ENCODE results near the gene C4BPB. TPM values are rescaled to one million over a fixed set of nuclear protein-coding genes. Genes with fewer than 3 reads are reported as not detected.

C4BPB gene
- total RNA-seq, 2 donors from 2014 or later: 0.58 to 2.1 TPM

DNA sequence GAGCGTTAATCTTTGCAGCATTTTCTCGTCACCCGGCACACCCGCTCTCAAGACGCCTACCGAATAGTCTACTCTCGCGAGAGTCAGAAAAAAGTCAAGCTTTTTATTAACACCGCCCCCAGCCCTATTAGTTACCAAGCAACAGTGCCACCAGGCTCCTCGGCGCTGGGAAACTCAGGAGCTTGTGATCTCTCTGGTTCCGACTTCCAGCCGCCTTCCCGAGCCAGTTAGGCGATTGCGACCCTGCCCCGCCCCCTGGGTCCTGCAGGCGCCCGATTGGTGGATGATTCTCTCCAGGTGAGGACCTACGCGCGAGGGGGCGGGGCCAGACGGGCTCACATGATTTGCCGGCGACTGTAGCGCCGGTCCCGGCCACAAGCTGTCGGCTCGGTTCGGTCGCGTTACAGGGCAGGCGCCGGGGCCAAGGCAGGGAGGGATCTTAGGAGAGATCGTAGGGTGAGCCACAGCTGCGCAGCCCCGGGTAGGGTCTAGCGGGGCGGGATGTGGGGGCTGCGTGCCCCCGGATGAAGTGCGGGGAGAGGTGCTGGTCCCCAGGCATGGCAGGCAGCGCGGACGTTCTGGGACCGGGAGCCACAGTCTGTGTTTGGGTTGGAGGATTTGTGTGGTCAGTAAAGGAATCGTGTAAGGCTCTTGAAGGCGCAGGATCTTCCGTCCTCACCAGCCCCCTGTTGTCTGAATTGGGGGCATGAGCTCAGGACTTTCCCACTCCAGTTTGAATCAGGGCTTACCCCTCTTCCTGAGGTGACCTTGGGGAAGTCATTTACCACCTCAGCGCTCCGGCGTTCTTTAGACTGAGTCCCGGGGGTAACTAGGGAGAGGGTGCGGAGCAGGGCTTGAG, 35.5 kb upstream of the C4BPB start, which contains the start of gene PFKFB2:
PFKFB2 (plus strand) TSS at position 365 of the 859 bp plus-strand sequence. CDS start 1,443 bp downstream, outside the sequence.
- Mint-ChIP-seq H3K36me3 (ENCODE audit: low read depth) (peaks cover 21% of the 10 kb centered on the region), H3K27ac (peak within 1 kb of the TSS; percentile 99), H3K4me3 (peak within 1 kb of the TSS; percentile 100), H3K4me1 (peaks cover 25% of the 10 kb centered on the region), H3K27me3 (no peaks in the 10 kb centered on the region), H3K9me3 (no peaks in the 10 kb centered on the region)
- peak; percentile 84 for ATAC-seq (replicated peaks)

DNA sequence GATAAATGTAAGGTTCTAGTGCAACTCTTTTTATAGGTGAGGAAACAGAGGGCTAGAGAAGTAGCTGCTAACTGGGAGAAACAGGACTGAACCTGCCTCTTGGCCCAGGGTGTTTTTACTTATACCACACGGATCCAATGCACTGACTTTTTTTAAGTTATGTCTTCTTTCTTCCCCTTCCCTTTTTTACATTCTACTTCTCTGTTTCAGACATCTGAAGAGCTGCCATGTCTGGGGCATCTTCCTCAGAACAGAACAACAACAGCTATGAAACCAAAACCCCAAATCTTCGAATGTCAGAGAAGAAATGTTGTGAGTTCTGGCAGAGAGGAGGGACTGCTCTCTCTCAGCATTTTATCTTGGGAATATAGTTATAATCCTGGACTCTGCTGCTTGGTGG, 34.2 kb upstream of the C4BPB start:
- Mint-ChIP-seq H3K27ac (no peak overlapping the region), H3K9me3 (no peaks in the 10 kb centered on the region), H3K27me3 (no peaks in the 10 kb centered on the region), H3K4me3 (peak overlapping the region; percentile 100), H3K4me1 (peaks cover 23% of the 10 kb centered on the region), H3K36me3 (ENCODE audit: low read depth) (peaks cover 8% of the 10 kb centered on the region)
- ATAC-seq (replicated peaks): no peak

DNA sequence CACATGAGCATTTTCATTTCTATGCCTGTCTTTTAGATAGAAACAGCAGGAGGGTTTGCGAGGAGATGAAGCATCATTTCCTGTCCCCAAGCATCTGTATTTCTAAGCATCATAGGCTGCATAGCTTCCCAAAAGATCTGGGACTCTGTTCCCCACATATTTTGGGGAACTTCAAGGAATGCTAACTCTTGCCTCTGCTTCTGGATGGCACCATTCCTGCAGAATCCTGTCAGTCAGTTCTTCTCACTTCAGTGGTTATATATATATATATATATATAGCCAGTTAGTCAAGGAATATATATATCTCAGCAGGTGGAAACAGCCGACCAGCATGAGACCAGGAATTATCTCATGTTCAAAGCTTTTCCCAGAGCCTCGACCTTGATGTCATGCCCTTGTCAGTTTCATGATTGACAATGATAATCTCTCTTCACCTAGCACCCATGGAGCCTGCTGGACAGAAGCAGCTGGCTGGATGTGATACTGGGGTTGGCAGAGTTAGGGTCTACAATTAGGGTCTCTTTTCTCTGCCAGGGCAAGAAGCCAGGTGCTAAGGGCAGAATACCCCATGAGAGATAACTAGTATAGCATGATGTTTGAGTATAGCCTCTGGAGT, 33.2 kb upstream of the C4BPB start:
- H3K27me3 Mint-ChIP-seq: no peaks in the 10 kb centered on the region
- ATAC-seq (replicated peaks): no peak
- no peaks in the 10 kb centered on the region for H3K36me3 Mint-ChIP-seq (ENCODE audit: low read depth)
- no peak overlapping the region for H3K27ac Mint-ChIP-seq
- no peaks in the 10 kb centered on the region for H3K9me3 Mint-ChIP-seq
- peaks cover 19% of the 10 kb centered on the region for H3K4me1 Mint-ChIP-seq
- H3K4me3 Mint-ChIP-seq: no peak overlapping the region

DNA sequence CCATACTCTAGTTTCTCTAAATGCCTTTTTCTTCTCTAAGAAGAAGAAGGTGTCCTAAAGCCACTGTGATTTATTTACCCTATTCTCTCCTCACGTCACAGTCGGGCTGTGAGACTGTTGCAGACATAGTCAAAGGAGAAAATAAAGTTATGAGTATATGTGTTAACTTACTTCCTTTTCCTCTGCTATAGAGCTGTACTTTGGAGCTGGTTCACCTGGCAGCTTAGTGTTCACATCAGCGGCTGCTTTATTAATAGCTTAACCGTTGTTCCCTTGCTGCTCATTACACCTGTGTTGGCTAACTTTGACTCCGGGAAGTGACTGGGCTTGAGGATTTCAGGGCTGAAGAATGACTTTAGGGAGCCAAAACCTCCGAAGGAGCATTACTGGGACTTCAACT, 32.0 kb upstream of the C4BPB start:
- no peak for ATAC-seq (replicated peaks)

DNA sequence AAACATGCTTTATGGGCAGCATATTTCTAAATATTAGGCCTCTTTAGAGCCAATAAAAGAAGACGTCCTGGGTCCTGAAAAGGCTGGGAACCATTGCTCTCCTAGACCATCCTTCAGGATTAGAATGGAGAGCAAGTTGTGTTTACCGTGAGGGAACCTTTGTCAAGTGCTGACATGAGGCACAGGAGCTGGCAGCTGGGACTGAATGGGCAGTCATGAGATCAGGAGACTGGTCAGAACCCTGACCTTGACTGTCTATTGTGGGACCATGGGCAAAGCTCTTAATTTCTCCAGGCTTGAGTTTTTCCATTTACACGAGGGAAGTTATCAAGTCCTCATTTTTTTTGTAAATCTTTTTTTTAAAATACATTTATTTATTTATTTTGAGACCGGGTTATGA, 30.4 kb upstream of the C4BPB start:
- Mint-ChIP-seq H3K4me3 (no peak overlapping the region), H3K36me3 (ENCODE audit: low read depth) (no peaks in the 10 kb centered on the region), H3K27me3 (no peaks in the 10 kb centered on the region), H3K4me1 (peaks cover 6% of the 10 kb centered on the region), H3K27ac (no peak overlapping the region), H3K9me3 (no peaks in the 10 kb centered on the region)
- no peak for ATAC-seq (replicated peaks)

More for the DNA sequence above, 32.0 kb upstream of the C4BPB start:
- no peaks in the 10 kb centered on the region for H3K27me3 Mint-ChIP-seq
- no peaks in the 10 kb centered on the region for H3K9me3 Mint-ChIP-seq
- no peak overlapping the region for H3K4me3 Mint-ChIP-seq
- no peaks in the 10 kb centered on the region for H3K36me3 Mint-ChIP-seq (ENCODE audit: low read depth)
- peaks cover 13% of the 10 kb centered on the region for H3K4me1 Mint-ChIP-seq
- no peak overlapping the region for H3K27ac Mint-ChIP-seq

DNA sequence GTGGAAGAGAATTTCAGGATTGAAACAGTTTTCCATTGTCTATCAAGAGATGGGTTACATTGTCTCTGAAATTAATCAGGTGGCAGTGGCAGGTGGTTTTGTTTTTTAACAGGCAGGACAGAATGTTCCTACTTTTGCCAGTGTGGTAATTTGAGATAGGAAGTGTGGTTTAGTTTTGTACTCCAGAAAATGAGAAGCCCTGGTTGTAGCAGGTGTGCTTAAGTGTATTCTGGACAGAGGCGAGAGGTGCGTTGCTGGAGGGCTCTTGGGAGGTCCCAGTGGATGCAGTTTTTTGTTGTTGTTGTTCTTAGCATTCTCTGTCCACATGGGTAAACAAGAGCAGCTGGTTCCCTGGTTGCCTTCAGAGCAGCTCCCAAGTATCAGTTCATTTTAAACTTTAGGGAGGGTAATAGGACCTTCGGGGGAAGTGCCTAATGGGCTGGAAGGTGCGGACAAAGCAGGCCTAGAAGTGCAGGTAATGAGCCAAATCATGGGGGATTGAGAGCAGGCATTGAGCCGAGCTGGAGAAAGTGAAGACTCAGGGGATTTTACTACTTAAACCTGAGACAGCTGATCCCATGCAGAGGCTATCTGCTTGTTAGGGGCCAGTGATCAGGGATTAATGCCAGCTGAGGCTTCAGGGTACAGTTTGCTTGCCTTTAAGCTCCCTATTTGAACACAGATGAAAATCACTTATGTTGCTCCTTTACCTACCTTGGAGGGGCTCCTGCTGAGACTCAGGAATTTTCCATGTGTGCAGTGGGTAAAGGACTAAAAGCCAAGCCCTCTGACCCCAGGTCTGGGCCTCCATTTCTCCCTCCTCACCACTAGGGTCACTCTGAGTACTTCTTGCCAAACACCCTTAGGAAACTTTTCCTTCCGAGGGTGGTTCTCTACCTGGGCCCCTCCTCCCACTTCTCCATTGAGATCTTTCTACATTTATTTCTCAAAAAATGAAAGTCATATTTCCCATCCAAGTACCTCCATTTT, 29.5 kb upstream of the C4BPB start:
- Mint-ChIP-seq H3K36me3 (ENCODE audit: low read depth) (no peaks in the 10 kb centered on the region), H3K27me3 (no peaks in the 10 kb centered on the region), H3K27ac (no peak overlapping the region), H3K4me1 (peaks cover 4% of the 10 kb centered on the region), H3K4me3 (no peak overlapping the region), H3K9me3 (no peaks in the 10 kb centered on the region)
- ATAC-seq (replicated peaks): no peak

DNA sequence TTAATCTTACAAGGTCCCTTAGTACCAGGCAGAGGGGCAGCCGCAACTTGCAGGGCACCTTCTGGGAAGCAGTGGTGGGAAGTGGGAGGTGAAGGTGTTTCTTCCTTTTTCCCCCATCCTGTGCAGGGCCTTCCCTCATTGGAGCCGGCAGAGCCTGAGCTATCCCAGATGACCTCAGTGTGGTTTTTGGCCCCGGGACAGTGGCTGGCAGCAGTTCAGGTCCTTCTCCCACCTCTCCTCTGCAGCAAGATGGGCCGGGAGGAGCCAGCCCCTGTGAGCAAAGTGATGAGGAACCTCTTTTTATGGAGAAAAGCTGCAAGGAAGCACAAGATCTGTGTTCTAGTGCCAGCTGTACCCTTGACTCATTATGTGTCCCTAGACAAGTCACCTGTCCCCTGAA, 28.8 kb upstream of the C4BPB start:
- Mint-ChIP-seq H3K27me3 (no peaks in the 10 kb centered on the region), H3K4me3 (no peak overlapping the region), H3K27ac (no peak overlapping the region), H3K4me1 (peaks cover 2% of the 10 kb centered on the region), H3K36me3 (ENCODE audit: low read depth) (no peaks in the 10 kb centered on the region), H3K9me3 (no peaks in the 10 kb centered on the region)
- no peak for ATAC-seq (replicated peaks)

DNA sequence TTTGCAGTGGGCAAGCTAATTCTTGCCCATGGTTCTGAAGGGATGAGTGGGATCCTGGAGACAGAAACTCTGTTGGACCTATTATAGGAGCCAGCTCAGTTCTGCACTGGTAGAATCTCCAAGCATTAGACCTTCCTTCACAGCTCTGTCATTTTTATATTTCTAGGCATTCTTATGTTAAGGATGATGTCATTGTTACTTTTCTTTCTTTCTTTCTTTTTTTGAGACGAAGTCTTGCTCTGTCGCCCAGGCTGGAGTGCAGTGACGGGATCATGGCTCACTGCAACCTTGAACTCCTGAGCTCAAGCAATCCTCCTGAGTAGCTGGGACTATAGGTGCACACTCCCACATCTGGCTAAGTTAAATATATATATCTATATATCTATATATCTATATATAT, 28.1 kb upstream of the C4BPB start:
- Mint-ChIP-seq H3K27me3 (no peaks in the 10 kb centered on the region), H3K9me3 (no peaks in the 10 kb centered on the region), H3K27ac (no peak overlapping the region), H3K4me3 (no peak overlapping the region), H3K4me1 (no peaks in the 10 kb centered on the region), H3K36me3 (ENCODE audit: low read depth) (no peaks in the 10 kb centered on the region)
- ATAC-seq (replicated peaks): no peak

DNA sequence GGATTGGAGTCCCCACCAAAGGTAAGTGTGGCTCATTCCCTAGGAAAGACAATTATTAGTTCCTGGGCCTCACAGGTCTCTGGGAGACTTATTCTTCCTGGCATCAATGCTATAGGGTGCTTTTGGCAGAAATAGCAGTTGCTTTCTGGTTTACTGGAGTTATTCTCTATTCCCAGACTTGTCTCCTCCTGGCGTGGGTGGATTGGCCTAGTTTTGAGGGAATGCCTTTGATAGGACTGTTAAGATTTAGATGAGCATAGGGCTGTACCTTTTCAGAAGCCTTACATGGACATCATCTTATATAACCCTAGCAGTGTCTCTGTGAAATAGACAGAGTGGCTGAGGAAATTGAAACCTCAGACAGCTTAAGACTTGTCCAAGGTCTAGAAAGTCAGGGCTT, 26.6 kb upstream of the C4BPB start:
- Mint-ChIP-seq H3K36me3 (ENCODE audit: low read depth) (no peaks in the 10 kb centered on the region), H3K27ac (no peak overlapping the region), H3K4me3 (no peak overlapping the region), H3K4me1 (no peaks in the 10 kb centered on the region), H3K9me3 (no peaks in the 10 kb centered on the region), H3K27me3 (no peaks in the 10 kb centered on the region)
- no peak for ATAC-seq (replicated peaks)

DNA sequence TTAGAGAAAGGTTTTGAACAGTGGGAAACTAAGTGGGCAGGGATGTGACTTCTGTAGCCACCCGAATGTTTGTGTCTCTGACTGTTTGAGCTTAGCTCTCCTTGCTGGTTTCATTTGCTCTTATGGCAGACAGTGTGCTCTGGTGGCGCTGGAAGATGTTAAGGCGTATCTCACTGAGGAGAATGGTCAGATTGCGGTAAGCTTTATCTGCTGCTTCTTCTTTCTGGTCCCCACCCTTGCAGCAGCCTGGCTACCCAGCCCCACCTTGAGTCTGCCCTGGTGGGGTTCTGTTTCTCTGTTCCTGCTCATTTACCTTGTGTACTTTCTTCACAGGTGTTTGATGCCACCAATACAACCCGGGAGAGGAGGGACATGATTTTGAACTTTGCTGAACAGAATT, 25.6 kb upstream of the C4BPB start:
- H3K4me1 Mint-ChIP-seq: no peaks in the 10 kb centered on the region
- no peak overlapping the region for H3K27ac Mint-ChIP-seq
- H3K27me3 Mint-ChIP-seq: no peaks in the 10 kb centered on the region
- no peaks in the 10 kb centered on the region for H3K36me3 Mint-ChIP-seq (ENCODE audit: low read depth)
- no peak for ATAC-seq (replicated peaks)
- H3K9me3 Mint-ChIP-seq: no peaks in the 10 kb centered on the region
- no peak overlapping the region for H3K4me3 Mint-ChIP-seq

DNA sequence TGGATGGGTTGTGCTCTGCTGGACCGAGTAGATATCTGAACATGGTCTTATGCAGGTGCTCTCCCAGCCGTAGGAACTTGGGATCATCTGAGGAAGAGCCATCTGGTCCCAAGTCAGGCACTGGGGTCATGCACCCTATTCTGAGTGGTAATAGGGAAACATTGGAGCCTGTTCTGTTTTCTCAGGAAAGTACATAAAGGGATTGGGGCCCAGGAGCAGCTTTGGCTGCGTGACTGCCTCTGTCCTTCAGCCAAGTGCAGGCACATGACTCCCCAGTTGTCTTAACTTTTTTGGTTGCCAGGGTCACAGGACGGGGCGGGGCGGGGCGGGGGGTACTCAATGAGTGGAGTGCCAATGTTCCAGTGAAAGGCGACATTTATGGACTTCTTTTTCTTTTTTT, 24.1 kb upstream of the C4BPB start:
- ATAC-seq (replicated peaks): no peak
- Mint-ChIP-seq H3K36me3 (ENCODE audit: low read depth) (no peaks in the 10 kb centered on the region), H3K27me3 (no peaks in the 10 kb centered on the region), H3K4me1 (peaks cover 4% of the 10 kb centered on the region), H3K9me3 (no peaks in the 10 kb centered on the region), H3K27ac (no peak overlapping the region), H3K4me3 (no peak overlapping the region)

DNA sequence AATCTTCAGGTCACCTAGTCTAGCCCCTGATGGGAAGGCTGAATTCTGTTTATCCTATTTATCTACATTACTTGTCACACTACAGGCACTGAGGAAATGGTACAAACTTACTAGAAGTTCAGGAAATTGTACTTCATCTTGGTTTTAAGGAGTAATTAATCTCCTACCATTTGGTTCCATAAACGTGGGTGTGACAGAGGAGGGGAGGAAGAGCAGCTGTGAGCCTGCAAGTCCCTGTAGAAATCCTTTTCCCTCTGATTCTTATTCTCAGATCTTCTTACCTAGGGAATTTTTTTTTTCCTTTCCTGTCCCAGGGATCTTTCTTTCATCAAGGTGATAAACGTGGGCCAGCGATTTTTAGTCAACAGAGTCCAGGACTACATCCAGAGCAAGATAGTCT, 21.5 kb upstream of the C4BPB start:
- H3K27ac Mint-ChIP-seq: no peak overlapping the region
- H3K9me3 Mint-ChIP-seq: no peaks in the 10 kb centered on the region
- ATAC-seq (replicated peaks): no peak

DNA sequence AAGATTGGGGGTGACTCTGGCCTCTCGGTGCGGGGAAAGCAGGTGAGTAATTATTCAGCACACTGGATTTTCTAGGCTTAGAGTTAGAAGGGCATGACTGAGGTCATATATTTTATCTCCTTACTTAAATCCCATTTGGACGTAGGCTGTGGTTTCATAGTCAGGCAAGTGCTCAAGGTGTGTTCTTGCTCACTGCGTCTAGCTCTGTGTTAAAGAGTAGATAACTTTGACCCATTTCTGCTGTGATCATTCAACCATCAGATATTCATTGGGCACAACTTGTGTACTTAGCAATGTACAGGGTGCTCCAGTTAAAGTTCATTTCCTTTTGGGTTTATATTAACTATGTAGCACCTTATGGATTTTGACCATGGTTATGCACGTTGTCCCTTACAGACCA, 21.0 kb upstream of the C4BPB start:
- Mint-ChIP-seq H3K4me3 (no peak overlapping the region), H3K27ac (no peak overlapping the region), H3K36me3 (ENCODE audit: low read depth) (no peaks in the 10 kb centered on the region), H3K4me1 (peaks cover 10% of the 10 kb centered on the region), H3K27me3 (no peaks in the 10 kb centered on the region), H3K9me3 (no peaks in the 10 kb centered on the region)
- ATAC-seq (replicated peaks): no peak

More for the DNA sequence above, 21.5 kb upstream of the C4BPB start:
- H3K4me1 Mint-ChIP-seq: peaks cover 10% of the 10 kb centered on the region
- H3K36me3 Mint-ChIP-seq (ENCODE audit: low read depth): no peaks in the 10 kb centered on the region
- H3K27me3 Mint-ChIP-seq: no peaks in the 10 kb centered on the region
- no peak overlapping the region for H3K4me3 Mint-ChIP-seq

DNA sequence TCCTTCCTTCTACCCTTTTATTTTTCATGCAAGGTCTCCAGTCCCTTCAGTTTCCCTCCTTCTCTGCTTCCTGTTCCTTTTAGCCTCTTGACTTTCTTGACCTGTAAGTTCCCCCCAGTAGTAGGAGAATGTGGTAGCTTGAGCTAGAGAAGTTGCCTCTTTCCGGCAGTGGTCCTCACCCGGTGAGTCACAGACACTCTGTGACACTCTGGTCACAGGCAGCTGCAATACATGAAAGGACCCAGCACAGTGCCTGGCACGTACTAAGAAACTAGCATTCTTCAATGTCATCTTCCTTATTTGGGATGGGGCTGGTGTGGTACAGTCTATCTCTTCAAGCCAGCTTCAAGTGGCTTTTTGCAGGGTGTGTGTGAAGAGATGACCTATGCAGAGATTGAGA, 19.6 kb upstream of the C4BPB start:
- Mint-ChIP-seq H3K36me3 (ENCODE audit: low read depth) (no peaks in the 10 kb centered on the region), H3K27me3 (no peaks in the 10 kb centered on the region), H3K4me1 (peaks cover 10% of the 10 kb centered on the region), H3K27ac (peak overlapping the region; percentile 33), H3K9me3 (no peaks in the 10 kb centered on the region), H3K4me3 (no peak overlapping the region)
- no peak for ATAC-seq (replicated peaks)
